GM18499 (cell line): ENCODE results near the gene MRPL3.
"Not testable (repeated sequence)": the region's sequence is repeated elsewhere in the genome, so short reads cannot be mapped to it uniquely, and the experiment has no call there.

ENCODE experiments used
- ATAC-seq: cut with Tn5 transposase; IDR thresholded peaks from one replicate; pipeline ENCODE4 v1.9.1; 2021; ENCODE audit warnings: moderate number of reproducible peaks; ENCODE audit not compliant: insufficient read depth, unreplicated experiment

The MRPL3 gene

DNA sequence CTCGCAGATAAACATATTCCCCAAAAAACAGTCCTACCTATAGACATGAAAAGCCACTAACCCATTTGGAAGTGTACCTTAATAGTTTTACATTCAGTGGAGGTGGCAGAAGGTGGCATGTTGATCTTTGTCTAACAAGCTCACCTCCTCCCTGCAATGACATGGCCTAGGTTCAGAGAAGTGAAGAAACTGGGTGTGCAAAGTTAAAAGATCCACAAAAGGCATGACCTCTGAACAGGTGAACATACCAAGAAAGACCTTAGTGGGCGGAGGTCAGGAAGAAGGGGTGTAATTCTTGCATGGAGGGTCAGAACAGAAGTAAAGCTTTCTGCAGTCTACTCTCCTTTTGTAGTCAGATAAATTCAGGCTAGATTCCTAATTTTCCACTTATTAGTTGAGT, 822 bp downstream of the MRPL3 start:
- ATAC-seq, result no peak

DNA sequence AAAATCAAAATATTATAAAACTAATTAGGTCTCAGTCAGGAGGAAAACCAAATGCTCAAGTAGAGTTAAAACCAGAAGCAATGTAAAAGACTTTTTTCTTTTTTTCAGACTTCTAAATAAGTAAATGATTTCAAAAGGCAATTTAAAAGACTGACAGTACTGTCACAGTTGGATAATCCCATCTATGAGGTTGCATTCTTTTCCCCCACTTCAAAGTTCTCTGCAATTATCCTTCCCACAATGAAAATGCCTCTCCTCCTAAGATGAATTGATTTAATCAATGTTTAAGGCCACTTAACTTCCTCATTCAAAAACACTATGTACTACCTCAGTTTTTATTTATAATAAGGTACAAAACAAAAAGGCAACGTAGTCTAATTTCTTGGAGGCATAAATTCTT, 8.1 kb downstream of the MRPL3 start:
- ATAC-seq, result no peak

DNA sequence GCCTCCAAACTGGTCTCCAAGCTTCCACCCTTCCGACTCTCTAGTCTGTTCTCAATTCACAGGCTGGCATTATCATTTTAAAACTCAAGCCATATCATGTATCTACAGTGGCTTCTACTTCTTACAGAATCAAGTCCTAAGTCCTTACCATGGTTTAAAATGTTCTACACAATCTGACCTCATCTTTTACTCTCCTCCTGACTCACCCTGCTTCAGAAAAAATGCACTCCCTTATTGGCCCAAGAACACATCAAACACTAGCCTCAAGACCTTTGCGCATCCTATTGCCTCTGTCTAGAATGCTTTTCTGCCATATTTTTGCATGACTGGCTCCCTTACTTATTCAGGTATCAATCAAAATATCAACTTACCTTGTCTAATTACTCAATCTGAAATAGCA, 11.0 kb downstream of the MRPL3 start:
- no peak for ATAC-seq

DNA sequence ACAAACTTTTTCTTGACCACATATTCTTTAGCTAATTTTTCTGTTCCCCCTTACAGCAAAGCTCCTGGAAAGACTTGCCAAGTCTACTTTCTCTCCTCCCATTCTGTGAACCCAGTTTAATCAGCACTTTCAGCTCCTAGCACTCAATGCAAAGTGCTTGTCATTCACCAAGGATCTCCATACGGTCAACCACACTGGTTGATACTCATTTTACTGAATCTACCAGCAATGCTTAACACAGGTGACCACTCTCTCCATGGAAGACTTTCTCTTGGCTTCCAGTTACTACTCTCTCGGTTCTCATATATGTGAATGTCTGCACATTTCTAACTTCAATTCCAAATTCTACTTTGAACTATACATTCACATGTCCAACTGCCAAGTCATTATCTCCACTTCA, 11.7 kb downstream of the MRPL3 start:
- no peak for ATAC-seq

DNA sequence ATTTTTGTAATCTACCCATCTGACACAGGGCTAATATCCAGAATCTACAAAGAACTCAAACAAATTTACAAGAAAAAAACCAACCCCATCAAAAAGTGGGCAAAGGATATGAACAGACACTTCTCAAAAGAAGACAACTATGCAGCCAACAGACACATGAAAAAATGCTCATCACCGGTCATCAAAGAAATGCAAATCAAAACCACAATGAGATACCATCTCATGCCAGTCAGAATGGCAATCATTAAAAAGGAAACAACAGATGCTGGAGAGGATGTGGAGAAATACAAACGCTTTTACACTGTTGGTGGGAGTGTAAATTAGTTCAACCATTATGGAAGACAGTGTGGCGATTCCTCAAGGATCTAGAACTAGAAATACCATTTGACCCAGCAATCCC, 16.2 kb downstream of the MRPL3 start:
- not testable (repeated sequence) for ATAC-seq

DNA sequence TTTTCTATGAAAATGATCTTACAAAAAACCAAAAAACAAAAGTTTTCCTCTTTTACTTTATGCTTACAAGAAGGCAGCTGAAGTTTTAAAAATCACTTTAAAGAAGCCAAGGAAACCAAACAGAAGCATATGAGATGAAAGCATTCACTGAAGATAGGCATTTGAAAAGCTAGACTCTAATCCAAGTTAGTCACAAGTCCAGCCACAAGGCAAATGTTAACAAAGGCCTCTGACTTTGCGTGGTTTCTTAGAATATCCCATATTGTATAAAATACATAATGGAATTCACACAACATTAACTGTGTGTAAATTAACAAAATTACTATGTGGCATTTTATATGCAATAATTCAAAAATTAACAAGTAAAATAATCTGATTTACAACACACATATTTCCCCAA, 17.7 kb downstream of the MRPL3 start:
- ATAC-seq, result no peak

DNA sequence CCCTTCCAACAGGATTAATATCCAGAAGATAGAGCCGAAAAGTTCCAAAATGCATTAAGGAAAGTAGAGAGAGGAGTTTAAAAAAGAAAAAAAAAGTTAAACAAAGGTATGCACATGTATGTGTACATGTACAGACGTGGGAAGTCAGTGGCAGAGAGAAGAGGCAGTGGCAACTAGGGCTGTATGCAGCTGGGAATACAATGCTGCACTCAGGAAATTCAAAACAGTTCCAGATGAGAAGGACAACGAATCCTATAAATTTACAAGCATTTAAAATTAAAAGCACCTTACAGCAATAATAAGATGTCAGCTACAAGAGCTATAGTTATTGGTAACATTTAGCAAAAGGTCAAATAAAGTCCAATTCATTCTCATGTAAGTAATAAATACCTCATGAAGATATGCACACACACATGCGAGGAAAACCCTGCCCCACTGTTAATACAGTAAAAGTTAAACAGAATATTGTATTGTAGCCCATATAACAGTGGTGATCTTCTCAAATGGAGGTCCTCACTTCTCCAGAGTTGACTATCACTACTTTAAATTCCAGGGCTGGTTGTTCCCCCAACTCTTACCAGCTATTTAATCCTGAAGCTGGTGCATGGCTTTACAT, 18.2 kb downstream of the MRPL3 start:
- no peak for ATAC-seq

DNA sequence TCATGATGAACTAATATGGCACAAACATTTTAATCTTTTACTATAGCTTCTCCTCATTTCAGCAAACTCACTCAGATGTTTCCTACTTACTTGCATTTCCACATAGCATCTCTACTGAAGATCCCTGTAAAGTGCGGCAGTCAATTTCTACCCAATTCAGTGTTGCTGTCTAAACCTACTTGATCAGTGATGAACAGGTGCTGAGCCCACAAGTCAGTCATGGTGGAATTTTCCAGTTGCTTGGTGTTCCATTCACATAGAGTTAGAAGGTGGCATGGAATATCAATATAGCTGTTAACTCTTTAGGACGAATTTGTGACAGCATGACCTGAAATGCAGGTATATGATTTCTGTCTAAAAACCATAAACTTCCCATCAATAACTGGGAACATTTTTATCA, 22.7 kb downstream of the MRPL3 start:
- no peak for ATAC-seq

DNA sequence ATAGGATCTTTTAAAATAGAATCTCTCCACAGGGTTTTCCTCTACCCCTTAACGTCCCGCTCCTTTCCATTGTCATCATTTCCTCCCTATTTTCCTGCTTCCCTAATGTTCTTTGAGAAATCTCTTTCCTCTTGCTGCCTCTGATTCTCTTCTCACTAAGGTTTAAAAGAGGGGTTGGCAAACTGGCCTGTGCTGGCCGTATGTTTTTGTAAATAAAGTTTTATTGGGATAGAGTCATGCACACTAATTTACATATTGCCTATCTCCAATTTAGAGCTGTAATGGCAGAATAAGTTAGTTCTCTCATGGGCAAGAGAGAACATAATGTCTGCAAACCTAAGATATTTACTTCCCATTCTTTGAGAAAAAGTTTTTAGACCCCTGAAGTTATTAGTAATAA, 25.0 kb downstream of the MRPL3 start:
- no peak for ATAC-seq

DNA sequence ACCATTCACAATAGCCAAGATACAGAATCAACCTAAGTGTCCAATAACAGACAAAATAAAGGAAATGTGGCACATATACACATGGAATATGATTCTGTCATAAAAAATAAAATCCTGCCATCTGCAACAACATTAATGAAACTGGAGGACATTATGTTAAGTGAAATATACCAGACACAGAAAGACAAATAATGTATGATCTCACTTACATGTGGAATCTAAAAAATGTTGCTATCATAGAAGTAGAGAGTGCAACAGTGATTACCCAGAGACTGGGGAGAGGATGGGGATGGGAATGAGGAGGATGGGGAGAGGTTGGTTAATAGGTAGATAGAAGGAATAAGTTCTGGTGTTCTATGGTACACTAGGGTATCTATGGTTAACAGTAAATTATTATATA, 28.7 kb downstream of the MRPL3 start:
- ATAC-seq, result no peak

DNA sequence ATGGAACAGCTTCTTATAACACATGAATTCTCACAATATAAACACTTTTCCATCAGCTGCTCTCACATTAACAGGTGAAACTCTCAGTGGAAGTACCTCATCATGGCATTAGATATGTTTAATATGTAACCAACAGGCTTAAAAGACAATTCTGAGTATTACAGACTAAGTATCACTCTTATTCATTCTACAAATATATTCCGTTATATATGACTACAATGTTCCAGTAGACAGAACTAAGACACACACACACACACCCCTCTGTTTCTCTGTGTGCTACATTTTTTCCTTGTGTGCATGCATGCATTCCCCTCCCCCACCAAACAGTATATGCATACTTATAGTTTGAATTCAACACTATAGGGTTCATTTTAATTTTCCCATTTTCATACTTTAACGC, 32.4 kb downstream of the MRPL3 start:
- ATAC-seq, result no peak

DNA sequence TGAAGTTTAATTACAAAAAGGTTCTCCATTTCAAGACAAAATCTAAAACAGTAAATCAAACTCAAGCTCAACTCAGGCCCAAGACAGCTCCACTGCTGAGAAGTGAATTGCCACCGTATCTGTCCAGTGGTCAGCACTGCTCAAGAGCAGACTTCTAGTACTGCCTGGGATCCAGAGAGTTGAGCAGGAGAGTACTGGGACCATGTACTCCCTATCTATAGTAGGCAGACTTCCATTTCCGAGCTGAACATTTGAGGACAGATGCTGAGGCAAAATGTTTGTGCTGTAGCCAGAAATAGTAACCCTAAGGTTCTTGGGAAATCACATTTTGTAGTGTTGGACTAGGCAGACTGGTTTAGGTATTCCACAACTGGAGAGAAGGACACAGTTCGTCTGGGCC, 44.1 kb downstream of the MRPL3 start:
- ATAC-seq, result no peak

DNA sequence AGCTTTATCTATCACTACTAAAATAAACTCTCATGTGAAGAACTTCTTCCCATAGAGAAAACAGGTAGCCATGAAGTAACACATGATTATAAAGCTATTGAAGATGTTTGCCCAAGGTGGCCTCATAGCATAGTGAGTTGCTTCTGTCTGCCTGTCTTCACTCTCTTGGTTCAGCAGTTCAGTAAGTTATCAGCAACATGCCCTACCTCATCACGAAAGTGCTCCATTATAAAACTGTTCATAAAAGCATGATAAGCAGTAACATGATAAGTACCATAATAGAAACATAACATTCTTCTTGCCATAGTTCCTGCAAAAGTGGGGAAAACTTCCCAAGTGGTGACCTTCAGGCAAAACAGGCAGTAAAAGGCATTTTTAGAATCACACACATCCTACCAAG, 45.6 kb downstream of the MRPL3 start:
- ATAC-seq, result no peak

DNA sequence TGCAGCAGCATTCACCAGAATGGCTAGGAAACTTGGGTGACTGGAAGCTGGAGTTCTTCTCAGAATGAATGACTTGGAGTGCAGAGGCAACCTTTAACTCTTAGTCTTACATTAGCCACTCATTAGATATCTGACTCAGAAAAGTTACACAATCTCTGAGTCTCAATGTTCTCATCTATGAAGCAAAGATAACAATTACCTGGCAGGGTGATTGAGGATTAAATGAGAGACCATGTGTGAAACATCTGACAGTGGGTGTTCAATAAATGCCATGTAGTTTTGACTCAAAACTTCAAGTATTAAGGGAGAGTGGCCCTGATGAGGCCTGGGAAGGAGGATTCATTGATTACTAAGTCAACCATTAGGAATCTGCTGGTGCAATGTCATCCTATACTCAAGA, 48.3 kb downstream of the MRPL3 start:
- ATAC-seq, result no peak

DNA sequence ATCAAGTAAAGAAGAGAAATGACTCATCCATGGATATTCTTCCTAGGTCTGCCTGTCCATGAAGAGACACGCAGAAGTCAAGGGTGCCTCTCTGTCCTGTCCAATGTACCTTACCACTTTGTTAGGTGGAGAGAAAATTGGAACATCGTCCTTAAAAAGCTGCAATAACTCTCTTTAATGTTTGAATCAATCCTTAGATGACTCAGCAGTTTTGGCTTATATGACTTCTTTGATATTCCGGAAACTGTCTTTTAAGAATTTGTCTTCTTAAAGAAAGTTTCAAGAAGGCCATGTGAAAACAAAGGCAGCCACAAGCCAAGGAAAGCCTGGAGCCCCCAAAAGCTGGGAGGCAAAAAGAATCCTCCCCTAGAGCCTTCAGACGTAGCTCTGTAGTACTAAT, 49.2 kb downstream of the MRPL3 start:
- ATAC-seq, result no peak

DNA sequence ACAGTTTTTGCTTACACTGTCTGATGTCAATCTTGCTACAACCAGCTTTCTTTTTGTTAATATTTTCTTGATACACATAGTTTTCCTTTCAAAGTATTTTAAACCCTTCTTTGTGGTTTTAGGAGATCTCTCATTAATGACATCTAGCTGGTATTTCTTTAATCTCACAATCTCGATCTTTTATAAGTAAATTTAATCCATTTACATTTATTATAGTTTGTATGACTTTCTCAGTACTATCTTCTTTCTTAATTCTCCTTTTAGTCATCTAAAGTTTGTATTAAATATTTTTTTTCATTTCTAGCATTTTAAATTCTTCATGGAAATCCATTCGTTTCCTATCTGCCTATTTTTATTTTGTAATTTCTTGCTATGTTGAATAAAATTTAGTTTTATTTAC, 55.4 kb downstream of the MRPL3 start:
- ATAC-seq, result no peak

DNA sequence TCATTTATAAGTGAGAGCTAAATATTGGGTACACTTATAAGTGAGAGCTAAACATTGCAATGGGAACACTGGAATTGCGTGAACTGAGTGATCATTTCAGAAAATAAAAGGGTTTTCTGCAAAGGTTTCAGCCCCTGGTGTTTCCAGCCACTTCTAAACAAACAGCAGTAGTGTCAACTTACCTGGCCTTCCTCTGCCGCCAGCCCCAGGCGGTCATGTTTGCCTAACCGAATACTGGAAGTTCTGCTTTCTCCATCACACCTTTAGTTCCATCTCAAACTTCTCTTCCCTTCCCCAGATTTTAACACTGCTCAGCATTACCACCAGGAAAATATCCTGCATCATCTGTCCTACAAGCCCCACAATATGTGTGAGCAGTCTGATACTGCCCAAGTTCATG, 58.6 kb downstream of the MRPL3 start:
- no peak for ATAC-seq

DNA sequence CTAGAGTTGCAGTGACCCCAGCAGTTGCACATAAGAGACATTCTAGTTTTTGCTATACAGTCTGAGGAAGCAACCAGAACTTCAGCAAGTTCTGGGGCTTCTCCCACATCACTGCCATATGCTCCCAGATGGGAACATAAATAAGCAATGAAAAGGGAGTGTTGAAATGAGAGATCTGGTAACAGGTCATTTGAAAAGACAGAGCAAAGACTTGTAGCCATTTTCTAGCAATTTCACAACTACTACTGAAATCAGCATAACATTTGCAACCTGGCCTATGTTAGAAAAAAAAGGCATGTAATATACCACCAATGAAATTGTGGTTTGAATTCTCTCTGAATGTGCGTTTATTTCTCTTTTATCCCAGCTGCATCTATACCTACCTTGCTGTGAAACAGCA, 63.7 kb downstream of the MRPL3 start:
- ATAC-seq, result no peak

DNA sequence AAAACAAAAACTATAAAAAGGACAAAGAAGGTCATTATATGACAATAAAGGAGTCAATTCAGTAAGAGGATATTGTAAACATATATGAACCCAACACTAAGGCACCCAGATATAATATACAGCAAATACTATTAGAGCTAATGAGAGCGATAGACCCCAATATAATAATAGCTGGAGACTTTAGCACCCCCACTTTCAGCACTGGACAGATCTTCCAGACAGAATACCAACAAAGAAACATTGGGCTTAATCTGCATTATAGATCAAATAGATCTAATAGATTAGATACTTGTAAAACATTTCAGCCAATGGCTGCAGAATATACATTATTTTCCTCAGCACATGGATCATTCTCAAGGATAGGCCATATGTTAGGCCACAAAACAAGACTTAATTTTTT, 67.8 kb downstream of the MRPL3 start:
- ATAC-seq, result no peak

DNA sequence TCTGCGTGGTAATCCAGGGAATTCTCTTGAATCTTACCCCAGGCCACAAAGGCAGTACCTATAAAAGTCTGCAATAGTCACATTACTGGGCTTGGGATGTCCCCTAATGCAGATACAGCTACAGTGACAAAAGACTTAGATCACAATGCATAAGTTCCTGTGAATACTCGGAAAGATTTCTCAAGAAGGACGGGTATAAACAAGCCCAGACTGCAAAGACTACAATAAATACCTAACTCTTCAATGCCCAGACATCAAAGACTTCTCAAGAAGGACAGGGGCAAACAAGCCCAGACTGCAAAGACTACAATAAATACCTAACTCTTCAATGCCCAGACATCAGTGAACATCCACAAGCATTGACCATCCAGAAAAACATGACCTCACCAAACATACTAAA, 70.3 kb downstream of the MRPL3 start:
- ATAC-seq, result no peak

DNA sequence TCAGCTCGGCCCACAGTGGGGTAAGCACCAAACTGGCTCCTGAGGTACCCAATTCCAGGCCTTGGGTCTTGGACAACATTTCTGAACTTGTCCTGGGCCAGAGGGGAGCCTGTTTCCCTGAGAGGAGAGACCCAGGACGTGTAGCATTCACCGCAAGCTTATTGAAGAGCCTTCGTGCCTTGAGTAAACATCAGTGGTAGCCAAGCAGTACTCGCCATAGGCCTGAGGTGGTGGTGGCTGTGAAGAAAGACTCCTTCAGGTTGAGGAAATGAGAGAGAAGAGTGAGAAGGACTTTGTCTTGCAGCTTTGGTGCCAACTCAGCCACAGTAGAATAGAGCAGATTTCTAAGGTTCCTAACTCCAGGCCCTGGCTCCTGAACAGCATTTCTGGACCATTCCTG, 71.0 kb downstream of the MRPL3 start:
- ATAC-seq, result no peak

DNA sequence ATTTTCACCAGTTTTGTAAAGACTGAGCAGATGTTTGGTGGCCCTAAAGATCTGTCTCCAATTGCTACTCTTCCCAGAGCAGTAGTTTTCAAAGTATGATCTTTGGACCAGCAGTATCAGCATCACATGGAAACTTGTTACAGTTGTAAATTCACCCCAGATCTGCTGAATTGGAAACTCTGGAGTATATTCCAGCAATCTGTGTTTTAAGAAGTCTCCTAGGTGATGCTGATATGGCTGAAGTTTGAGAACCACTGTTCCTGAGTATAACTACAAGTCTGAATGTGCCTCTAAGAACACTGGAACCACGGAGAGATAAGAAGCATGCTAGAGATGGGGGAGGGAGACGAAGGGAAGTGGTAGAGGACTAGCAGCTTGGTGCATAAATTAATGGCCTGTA, 75.5 kb downstream of the MRPL3 start:
- no peak for ATAC-seq

DNA sequence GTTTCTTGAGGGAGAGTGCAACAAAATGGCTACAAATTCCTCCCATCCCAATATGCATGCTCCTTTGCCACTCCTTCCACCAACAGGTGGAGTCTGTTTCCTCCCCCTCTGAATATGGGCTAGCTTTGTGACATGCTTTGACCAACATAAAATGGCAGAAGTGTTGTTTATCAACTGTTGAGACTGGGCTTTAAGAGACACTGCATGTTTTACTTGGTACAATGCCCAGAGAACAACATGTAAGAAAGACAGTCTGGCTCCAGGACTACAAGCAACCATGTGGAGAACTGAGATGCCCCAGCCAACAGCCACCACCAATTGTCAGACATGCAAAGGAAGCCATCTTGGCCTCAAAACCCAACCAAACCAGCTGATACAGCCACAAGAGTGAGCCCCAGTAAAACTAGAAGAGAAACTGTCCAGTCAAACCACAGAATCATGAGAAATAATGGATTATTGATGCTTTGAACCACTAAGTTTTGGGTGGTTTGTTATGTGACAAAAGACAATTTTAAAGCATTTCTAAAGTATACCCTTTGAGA, 80.7 kb downstream of the MRPL3 start:
- ATAC-seq, result no peak
